Activated CD8-positive, alpha-beta memory T cell treated with anti-CD3 and anti-CD28 coated beads, Interleukin-2, amount 50 U/mL, for 1 hour (primary cell): ENCODE data around the gene PSG7.
"Not testable (repeated sequence)": the region's sequence is repeated elsewhere in the genome, so short reads cannot be mapped to it uniquely, and the experiment has no call there.

Experiments
- DNase-seq: peaks from one replicate; pipeline ENCODE4 v3.0.0-alpha.2; 2020; ENCODE audit errors: extremely low read depth

PSG7 gene

DNA sequence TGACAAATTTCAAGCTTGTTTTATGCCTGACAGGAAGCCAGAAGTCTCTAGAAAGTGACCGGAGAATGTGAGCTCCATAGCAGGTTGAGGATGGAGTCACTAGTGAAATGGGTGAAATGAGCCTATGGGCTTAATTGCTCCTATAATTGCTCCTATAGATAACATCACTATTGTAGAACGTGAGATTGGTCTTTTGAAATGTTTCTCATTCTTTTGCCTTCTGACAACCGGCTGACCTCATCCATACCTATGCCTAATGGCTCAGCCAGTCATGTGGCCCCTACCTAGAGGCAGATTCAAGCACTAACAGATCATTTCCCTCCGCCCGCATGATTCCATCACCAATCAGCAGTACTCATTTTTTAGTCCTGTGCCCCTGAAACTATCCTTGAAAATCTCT is 23.5 kb downstream of the PSG7 start:
- not testable (repeated sequence) for DNase-seq

DNA sequence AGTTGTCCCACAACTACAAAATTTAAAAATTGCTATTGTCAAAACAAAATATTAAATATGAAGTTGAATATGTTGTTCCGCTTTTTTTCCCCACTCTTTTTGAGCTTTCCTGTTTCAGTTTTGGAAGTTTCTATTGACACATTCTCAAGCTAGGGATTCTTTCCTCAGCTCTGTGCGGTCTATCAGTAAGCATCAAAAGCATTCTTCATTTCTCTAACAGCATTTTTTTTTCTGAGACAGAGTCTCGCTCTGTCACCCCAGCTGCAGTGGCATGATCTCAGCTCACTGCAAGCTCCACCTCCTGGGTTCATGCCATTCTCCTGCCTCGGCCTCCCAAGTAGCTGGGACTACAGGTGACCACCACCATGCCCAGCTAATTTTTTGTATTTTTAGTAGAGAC is 24.1 kb downstream of the PSG7 start:
- not testable (repeated sequence) for DNase-seq

DNA sequence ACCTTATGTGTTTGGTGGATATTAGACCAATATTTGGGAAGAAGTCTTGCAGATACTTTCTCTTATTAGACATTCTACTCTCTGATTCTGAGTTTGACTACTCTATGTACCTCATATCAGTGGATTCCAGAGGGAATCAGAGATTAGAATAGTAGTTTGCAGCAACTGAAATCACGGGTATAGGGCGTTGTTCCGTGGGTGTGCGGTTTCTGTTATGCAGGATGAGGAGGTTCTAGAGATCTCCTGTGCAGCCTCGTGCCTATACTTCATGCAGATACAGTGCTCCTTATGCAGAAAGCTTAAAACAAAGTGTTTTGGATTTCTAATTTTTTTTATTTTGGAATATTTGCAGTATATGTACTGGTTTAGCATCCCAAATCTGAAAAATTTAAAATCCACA is 25.3 kb downstream of the PSG7 start:
- not testable (repeated sequence) for DNase-seq

DNA sequence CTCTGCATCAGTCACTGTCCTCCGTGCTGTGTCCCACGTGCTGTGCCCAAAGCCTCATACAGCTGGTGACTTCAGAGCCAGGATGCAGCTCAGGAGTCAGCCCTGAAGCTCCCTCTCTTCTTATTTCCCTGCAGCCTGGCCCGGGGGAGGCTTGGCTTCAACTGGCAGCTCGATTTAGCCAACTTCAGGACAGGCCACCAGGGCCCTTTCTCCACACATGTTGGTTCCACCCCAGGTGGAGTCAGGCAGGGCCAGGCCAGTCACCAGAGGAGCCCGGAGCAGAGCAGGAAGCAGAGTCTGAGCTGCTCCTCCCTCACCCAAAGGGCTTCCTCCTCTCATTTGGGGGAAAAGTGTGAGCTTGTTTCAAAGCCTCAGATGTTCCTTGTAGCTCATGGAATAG is 30.8 kb downstream of the PSG7 start:
- DNase-seq, result not testable (repeated sequence)

DNA sequence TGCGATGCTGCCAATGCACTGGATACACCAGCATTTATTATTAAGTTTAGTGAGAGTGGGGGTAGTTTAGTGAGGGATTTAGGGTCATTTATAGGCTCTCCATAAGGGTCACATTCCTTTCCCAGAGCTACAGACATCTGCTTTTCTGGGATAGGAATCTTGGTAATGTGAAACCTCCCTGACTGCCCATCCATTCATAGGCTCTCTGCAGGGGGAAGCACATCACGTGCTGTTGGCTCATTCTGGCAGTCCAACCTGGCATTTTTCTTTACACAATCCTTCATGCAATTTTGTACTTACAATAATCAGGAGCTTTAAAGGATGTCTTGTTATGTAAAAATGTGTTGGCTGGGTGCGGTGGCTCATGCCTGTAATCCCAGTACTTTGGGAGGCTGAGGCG is 36.4 kb downstream of the PSG7 start:
- not testable (repeated sequence) for DNase-seq

DNA sequence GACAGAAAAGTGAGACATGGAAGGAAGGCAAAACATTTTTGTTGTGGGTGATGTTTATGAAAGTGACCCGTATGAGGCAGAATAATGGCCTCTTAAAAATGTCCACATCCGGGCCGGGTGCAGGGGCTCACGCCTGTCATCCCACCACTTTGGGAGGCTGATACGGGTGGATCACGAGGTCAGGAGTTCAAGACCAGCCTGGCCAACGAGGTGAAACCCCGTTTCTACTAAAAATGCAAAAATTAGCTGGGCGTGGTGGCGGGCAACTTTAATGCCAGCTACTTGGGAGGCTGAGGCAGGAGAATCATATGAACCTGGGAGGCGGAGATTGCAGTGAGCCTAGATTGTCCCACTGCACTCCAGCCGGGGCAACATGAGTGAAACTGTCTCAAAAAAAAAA is 37.3 kb downstream of the PSG7 start:
- not testable (repeated sequence) for DNase-seq

DNA sequence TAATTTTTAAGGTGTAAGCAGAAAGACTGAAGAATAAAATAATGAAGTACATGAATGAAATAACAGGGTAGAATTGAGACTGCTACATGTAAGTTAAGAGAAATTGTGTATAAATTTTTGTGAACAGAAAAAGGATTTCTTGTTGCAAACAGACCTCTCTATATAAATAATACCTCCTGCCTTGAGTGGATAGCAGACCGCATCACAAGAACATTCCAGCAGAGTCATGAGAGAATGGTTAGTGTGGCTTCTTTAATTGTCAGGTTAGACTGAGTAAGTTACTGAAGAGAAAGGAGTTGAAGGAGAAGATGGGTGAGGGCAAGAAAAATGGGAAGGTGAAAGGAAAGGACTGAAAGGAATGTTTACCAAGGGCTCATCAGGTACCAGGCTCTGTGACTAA is 37.9 kb downstream of the PSG7 start:
- not testable (repeated sequence) for DNase-seq

DNA sequence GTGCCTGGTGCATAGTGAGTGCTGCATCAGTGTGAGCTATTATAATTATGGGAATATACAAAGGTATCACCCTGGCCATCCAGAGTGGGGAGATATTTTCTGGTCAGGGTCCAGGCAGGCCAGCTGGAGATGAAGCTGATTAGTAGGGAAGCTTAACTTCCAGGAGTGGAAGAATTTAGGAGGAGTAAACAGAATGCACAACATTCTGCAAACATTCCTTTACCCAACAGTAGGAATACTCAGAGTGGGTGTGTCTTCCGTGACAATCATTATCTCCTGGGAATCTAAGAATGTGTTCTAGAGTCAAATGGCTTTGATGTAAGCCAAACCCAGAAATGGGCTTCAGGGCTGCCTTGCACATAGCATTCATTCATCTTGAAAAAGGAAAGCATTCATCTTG is 38.4 kb downstream of the PSG7 start:
- not testable (repeated sequence) for DNase-seq

DNA sequence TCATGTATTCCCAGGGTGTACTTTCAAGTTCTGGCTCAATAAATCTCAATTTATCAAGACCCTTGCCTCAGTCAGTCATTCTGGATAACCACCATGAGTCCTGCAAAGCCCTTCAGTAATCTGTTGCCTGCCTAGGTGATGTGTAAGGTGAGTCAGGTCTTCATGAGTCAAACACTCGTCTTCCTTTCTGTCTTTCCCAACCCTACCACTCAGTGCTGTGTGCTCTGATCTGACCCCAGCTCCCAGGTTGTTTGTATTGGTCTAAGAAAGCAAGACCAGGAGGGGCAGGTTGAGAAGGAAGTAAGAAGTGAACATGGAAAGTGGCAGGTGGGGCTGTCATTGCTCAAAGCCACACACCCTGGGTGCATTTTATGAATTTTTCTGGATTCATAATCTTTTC is 39.3 kb downstream of the PSG7 start:
- DNase-seq, result not testable (repeated sequence)

DNA sequence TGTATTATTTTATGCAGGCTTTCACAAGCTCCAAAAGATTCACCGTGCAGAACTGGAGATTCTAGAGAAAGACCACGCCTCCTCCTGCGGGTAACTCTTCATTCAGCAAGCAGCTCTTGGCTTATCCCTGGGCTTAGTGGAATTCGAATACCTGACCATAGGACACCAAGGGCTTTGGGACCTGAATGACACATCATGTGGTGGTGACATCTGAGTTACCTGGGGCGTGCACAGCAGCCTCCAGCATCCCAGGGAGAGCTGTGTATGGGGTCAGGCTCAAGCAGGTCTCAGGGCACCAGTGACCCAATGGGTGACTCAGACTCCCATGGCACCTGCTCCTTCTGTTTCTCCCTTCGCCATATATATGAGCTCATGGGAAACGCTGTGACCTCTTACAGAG is 46.6 kb downstream of the PSG7 start:
- not testable (repeated sequence) for DNase-seq

DNA sequence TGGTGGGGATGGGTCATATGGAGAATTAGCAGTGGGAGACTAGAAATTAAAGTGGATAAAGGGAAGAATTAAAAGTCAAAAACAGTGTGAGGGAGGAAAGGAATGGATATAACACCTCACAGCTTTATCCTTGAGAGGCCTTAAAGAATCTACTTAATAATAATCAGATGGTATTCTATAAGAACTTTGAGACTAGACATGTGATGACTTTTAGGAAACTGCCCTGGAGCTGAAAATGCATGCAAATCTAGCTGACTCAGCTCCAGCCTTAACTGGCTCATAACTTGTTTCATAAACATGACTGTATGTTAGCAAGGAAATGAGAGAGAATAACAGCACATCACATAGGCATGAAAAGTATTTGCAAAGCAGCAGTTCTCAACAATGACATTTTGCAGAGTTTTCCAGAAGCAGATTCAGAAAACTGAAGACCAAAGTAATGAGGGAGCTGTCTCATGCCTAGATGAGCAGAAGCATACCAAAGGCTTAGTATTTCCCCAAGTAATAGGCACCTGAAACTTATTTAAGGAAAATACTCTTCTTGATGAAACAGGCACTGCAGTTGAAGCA is 49.0 kb downstream of the PSG7 start:
- DNase-seq, result not testable (repeated sequence)

DNA sequence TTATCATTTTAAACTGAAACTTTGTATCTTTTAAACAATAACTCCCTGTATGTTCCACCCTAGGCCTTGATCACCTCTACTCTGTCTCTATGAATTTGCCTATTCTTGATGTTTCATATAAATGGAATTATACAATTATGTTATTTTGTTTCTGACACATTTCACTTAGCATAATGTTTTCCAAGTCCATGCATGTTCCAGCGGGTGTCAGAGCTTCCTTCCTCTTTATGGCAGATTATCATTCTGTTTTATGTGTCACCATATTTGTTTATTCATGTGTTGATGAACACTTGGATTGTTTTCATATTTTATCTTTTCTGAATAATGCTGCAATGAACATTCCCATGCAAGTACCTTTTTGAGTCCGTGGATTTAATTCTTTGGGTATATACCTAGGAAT is 54.3 kb downstream of the PSG7 start:
- not testable (repeated sequence) for DNase-seq

DNA sequence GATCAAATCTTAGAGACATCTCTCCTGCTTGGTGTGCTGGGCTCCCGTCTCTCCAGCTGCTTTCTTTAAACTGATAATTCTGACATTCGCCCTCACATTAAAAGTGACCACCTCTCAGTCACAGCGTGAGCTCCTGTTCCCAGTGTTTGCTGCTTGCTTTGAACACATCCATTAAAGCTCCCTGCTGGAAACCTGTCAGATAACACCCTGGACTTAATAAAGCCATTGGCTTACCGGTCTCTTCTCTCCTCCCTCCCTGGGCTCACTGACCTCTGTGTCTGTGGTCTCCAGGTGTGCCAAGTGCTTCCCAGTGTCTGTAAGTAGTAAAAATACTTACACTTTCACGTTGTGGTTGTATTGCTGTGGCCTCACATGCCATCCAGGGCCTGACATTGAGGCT is 55.0 kb downstream of the PSG7 start:
- not testable (repeated sequence) for DNase-seq

DNA sequence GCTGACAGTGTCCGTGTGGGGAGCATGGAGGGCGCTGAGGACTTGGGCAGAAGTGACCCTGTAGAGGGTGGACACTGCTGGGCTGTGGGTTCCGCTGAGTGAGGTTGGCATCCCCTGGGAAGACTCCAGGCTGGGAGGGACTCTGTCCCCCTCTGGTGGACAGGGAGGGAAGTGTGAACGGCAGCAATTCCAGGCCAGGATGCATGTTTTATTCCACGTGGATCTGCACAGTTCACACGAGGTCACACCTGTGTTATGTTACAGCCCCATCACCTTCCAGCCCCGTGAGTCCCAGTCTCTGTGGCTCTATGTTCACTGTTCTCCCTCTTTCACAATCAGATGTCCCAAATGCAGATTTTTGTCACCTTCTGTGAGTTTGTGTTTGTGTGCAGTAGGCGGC is 55.7 kb downstream of the PSG7 start:
- DNase-seq, result not testable (repeated sequence)

DNA sequence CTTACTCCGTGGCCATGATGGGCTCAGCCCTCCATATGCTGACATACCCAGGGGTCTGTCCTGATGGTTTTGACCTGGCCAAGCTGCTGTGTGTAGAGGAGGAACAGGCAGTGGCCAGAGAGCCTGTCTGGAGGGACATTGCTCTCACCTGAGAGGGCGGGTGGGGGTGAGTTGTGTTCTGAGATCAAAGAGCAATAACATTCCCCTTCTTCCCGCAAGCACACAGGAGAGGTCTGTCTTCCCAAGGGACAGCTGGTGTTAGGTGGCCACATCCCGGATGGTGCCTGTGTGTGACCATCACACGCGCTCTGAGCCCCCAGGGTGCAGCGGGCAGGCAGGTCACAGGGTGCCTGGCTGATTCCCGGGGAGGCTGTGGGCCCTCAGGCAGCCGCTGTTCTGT is 56.4 kb downstream of the PSG7 start:
- DNase-seq, result not testable (repeated sequence)

DNA sequence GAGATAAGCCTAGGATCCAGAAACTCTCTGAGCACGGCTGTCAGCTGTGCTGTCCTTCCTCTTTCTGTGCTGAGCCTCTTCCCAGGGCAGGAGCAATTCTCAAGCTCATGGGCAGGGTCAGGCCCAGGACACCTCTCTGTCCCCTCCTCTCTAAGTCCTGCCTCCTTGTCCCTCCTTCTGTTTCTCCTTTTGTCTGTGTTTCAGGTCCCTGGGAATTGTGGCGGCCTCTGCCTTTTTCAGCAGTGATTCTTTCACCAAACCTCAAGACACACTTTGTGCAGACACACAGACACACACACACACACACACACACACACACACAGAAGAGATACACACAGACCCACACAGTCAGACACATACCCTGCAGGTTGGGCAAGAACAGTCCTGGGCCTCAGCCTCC is 57.4 kb downstream of the PSG7 start, which contains the start of gene PSG1:
Gene PSG1 (minus strand): TSS at position 101 of the 400 bp plus-strand sequence. CDS start 132 bp downstream, outside the sequence.
- no peak for DNase-seq

DNA sequence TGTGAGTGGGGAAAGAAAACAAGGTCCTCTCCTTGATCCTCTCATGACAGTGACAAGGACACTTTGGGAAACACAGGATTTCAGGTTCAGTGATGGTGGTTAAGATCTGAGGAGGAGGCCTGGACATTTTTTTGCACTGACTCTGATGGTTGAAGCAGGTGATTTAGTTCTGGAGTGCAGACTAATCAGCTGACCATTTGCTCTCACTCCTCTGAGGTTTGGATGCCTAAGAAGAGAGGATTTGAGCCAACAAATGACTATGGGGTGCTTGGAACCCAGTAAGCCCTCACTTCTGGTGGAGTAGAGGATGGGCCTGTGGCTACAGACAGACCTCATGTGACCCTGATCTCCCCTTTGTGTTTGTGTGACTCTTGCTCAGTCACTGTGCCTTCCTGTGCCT is 60.4 kb downstream of the PSG7 start:
- DNase-seq, result not testable (repeated sequence)

DNA sequence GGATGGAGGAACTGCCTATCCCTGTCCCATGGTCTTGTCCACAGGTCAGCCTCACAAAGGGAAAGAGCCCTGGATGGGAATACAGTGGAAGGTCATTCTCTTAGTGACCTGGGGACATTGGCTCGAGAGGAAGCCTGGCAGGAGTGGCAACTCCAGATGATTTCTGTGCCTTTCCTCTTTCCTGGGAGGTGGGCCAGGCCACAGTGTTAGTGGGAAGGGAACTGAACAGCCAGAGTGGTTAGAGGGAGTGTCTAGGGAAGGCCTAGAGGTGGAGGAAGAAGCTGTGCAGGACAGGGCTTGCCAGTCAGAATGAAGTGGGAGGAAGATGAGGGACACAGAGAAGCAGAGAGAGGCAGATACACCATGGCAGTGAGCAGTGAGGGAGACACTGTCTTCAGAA is 61.1 kb downstream of the PSG7 start:
- not testable (repeated sequence) for DNase-seq

DNA sequence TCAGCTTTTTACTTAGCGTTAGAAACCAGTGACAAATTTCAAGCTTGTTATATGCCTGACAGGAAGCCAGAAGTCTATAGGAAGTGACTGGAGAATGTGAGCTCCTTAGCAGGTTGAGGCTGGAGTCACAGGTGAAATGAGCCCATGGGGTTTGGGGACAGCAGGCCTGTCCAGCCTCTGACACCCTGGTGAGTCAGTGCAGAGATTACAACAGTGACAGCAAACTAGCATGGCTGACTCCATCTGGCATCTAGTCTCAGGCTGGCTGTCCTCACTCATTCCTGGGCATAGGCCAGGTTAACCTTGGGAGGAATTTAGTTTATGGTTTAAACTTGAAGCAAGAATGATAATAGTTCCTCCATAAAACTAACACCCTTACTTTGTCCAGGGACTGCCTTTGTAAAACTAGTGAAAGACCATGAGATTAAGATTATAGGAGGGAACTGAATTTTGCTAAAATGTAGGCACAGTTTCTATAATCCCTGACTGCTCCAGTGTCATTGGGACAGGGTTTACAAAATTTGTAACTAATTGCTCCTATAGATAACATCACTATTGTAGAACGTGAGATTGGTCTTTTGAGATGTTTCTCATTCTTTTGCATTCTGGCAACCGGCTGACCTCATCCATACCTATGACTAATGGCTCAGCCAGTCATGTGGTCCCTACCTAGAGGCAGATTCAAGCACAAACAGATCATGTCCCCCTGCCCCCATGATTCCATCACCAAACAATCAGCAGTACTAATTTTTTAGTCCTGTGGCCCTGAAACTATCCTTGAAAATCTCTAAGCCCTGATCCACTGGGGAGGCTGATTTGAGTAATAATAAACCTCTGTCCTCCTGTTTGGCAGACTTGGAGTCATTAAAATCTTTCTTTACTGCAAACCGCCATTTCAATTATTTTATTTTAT is 61.9 kb downstream of the PSG7 start:
- not testable (repeated sequence) for DNase-seq

DNA sequence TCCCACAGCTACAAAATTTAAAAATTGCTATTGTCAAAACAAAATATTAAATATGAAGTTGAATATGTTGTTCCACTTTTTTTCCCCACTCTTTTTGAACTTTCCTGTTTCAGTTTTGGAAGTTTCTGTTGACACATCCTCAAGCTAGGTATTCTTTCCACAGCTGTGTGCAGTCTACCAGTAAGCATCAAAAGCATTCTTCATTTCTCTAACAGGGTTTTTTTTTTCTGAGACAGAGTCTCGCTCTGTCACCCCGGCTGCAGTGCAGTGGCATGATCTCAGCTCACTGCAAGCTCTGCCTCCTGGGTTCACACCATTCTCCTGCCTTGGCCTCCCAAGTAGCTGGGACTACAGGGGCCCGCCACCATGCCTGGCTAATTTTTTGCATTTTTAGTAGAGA is 62.9 kb downstream of the PSG7 start:
- not testable (repeated sequence) for DNase-seq
